Ammon's horn (tissue), 1 donor: ENCODE data around the gene DNTT.

Source experiments
- DNase-seq: peaks from one replicate; pipeline ENCODE4 v3.0.0-alpha.2; 2016; ENCODE audit warnings: low spot score

Gene DNTT

DNA sequence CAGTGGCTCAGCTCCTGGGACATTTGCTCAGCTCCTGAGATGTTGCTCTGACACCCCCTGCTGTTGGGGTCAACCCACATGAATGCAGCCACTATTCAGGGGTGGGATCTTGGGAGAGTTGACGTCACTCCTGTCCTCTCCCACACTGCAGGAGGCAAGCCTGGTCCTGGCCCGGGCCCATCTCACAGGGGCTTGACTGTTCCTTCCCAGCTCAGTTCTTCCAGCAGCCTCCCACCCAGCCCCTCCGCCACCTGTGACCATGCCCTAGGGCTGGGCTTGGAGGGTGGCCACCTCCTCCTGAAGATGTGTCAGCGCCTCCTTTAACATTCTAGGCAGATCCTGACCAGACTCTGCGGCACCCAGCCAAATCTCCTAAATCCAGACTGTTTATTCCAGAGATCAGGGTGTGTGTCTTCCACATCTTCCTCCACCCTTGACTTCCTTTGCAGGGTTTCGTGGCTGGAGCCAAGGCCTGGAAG lies 73.6 kb downstream of the DNTT start:
- no peak for DNase-seq

DNA sequence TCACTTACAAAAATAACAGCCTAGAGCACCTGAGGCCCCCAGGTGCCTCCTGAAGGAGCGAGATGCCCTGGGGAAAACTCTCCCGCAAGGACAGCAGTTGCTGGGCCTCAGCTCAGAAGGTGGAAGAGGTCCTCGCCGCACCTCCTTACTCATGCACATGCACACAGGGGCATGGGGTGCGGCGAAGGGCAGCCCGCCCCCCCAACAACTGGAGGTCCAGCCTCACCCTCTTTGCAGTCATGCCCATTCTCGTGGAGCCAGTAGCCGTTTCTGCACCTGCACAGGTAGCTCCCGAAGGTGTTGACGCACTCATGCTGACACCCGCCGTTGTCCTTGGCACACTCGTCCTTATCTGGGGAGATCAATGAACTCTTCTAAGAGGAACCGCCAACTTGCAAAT lies 74.5 kb downstream of the DNTT start:
- DNase-seq, result no peak

GRCh38 chr10:96379758-96380157 lies 75.5 kb downstream of the DNTT start:
- no peak for DNase-seq

GRCh38 chr10:96380821-96381220 lies 76.6 kb downstream of the DNTT start:
- no peak for DNase-seq

- no peak for DNase-seq
These were observed 80.3 kb downstream of the DNTT start for GRCh38 chr10:96384506-96384905.

- no peak for DNase-seq
These were observed 82.9 kb downstream of the DNTT start for GRCh38 chr10:96387161-96387560.

GRCh38 chr10:96387601-96388000 lies 83.4 kb downstream of the DNTT start:
- no peak for DNase-seq
